Stimulated activated CD8-positive, alpha-beta memory T cell treated with anti-CD3 and anti-CD28 coated beads, Interleukin-15, amount 100 ng/mL, for 24 hours (primary cell): Measurements from ENCODE around the gene NDUFAF4.
"Not testable (repeated sequence)": the region's sequence is repeated elsewhere in the genome, so short reads cannot be mapped to it uniquely, and the experiment has no call there.

ENCODE experiments used
- DNase-seq: peaks from one replicate; pipeline ENCODE4 v3.0.0-alpha.2; 2020; ENCODE audit warnings: low read depth

Gene NDUFAF4

GRCh38 chr6:96899019-96899418 lies 1.3 kb upstream of the NDUFAF4 start:
- no peak for DNase-seq

- DNase-seq, result no peak
Observed at GRCh38 chr6:96898241-96898851, 655 bp upstream of the NDUFAF4 start.

- no peak for DNase-seq
Observed at GRCh38 chr6:96889146-96889545, 8.5 kb downstream of the NDUFAF4 start.

GRCh38 chr6:96888745-96889144 lies 8.9 kb downstream of the NDUFAF4 start:
- DNase-seq, result no peak

GRCh38 chr6:96886519-96886918 lies 11.2 kb downstream of the NDUFAF4 start:
- DNase-seq, result no peak

- DNase-seq, result not testable (repeated sequence)
Observed at GRCh38 chr6:96885187-96885631, 12.5 kb downstream of the NDUFAF4 start.

GRCh38 chr6:96878143-96878542 lies 19.5 kb downstream of the NDUFAF4 start:
- no peak for DNase-seq

- no peak for DNase-seq
Observed at GRCh38 chr6:96876886-96877545, 20.7 kb downstream of the NDUFAF4 start.

- no peak for DNase-seq
Observed at GRCh38 chr6:96872976-96873375, 24.7 kb downstream of the NDUFAF4 start.

- no peak for DNase-seq
Observed at GRCh38 chr6:96865055-96865405, 32.7 kb downstream of the NDUFAF4 start.

- DNase-seq, result no peak
Observed at GRCh38 chr6:96864216-96865054, 33.3 kb downstream of the NDUFAF4 start.

GRCh38 chr6:96862560-96862959 lies 35.1 kb downstream of the NDUFAF4 start:
- DNase-seq, result no peak

- no peak for DNase-seq
Observed at GRCh38 chr6:96861588-96861987, 36.1 kb downstream of the NDUFAF4 start.

- no peak for DNase-seq
Observed at GRCh38 chr6:96856856-96857255, 40.8 kb downstream of the NDUFAF4 start.

GRCh38 chr6:96853083-96853482 lies 44.6 kb downstream of the NDUFAF4 start:
- DNase-seq, result no peak

- no peak for DNase-seq
Observed at GRCh38 chr6:96852605-96853004, 45.1 kb downstream of the NDUFAF4 start.

GRCh38 chr6:96851858-96852257 lies 45.8 kb downstream of the NDUFAF4 start:
- no peak for DNase-seq

GRCh38 chr6:96849615-96850014 lies 48.1 kb downstream of the NDUFAF4 start:
- no peak for DNase-seq

GRCh38 chr6:96844530-96844929 lies 53.2 kb downstream of the NDUFAF4 start:
- no peak for DNase-seq

GRCh38 chr6:96841345-96841744 lies 56.3 kb downstream of the NDUFAF4 start:
- no peak for DNase-seq
